Tongue (tissue), 2 donors: ENCODE measurements around the gene MYH15. TPM values are rescaled to one million over a fixed set of nuclear protein-coding genes. Genes with fewer than 3 reads are reported as not detected.
A peak's percentile ranks its signal among the peaks of the same experiment; 100 is the strongest.

Experiments
- DNase-seq: peaks from one replicate; pipeline ENCODE4 v3.0.0-alpha.2; 2015
- total RNA-seq: library from RNA; depleted of rRNA; stranded (reverse); fragments of >200 nt; gene quantifications from one replicate; pipeline ENCODE4 v1.2.3, GENCODE V29; 2014

Gene MYH15
- total RNA-seq, 1 donor from 2014 or later = 0.82 TPM

DNA sequence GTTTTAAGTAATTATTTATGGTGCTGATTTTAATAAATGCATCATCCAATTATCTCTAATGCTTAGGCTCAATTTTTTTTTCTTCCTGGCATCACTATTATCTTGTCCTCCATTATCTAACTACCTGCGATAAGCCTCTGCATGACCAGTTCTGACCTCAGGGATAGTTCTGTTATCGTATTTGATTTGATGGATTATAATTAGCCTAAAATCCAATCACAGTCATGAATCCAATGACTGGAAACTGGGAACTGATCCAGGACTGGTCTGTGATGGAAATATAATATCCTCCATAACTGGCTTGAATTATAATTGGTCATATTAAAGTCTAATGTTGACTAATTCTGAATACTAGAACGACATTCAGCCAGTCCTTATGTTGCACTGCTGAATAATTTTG, 1.1 kb downstream of the MYH15 start:
- DNase-seq = no peak

DNA sequence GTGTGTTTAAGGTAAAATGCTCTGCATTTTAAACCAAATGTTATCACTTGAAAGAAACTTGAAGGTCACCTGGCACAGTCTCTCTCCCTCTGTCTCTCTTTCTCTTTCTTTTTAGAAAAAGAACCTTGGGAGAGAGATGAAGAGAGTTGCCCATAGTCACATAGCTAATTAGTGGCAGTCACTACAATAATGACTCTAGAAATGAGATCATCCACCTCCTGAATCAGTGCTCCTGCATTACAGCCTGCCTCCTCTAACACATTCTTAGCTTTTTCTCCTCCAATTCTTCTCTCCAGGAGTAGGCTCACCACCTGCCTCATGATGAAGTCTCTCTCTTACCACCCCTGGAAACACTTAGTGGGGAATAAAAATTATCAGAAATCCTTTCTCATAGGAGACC, 2.5 kb downstream of the MYH15 start:
- DNase-seq = no peak

DNA sequence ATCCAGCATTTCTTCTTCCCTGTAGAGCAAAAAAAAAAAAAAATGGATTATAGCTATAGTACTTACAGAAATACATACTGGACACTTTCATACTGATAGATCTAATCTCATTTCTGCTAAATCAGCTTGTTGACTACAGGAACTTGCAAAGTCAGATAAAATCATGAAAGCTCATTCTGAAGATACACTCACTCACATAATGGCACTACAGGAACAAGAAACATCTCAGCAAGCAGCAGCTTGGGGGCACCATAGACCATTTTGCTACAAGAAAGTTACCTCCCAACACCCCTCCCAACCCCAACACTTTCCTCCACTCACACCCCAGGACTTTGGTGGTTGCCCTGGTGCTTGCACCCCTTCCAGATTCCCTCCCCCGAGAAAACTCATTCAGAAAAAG, 4.6 kb downstream of the MYH15 start:
- no peak for DNase-seq

DNA sequence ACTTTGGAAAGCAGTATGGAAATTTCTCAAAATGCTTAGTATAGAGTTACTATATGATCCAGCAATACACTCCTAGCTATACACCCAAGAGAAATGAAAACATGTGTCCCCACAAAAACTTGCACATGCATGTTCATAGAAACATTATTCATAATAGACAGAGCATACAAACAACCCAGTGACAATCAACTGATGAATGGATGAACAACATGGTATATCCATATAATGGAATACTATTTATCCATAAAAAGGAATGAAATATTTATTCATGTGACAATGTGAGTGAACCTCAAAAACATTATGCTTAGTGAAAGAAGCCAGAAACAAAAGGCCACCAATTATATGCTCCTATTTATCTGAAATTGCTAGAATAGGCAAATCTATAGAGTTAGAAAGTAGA, 6.7 kb downstream of the MYH15 start:
- no peak for DNase-seq

DNA sequence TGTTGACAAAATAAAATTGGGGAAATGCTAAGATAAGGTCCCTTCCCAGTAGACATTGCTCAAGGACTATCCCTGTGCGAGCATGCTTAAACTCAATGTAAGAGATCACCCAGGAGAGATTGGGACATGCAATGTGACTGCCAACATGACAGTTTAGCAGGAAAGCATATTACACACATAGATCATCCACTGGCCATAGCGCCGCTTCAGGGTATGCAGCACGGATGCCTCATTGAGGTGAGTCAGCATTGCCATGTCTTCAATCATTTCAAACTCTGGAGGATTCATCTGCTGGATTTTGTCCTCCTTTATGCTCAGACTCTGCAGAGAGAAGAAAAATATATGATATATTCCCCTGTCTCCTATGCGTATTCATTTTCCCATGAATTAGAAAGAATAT, 8.9 kb downstream of the MYH15 start:
- DNase-seq = no peak

DNA sequence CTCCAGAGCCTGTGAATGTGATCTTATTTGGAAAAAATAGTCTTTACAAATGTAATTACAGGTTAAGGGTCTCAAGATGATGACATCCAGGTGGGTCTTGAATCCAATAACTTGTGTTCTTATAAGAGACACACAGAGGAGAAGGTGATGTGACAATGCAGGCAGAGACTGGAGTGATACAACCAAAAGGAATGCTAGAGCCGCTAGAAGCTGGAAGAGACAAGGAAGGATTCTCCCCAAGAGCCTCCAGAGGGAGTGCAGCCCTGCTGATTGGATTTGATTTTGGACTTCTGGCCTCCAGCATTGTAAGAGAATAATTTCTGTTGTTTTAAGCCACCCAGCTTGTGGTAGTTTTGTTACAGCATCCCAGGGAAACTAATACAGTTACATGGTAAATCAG, 9.7 kb downstream of the MYH15 start:
- no peak for DNase-seq

DNA sequence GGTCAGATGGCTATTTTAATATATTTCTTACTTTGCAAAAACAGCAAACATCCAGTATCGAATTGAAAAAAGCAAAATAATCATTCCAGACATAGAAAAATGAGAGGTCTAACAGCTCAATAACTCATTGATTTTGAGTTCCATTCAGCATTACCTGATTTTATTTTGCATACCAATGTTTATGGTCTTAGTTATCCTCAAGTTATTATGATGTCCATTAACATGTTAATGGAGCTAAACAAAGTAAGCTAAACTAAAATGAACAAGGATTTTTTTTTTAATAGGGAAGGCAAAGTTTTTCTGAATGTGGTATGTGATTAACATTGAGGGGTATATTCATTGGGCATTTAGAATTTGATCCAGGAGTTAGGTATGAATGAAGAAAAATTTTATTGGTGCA, 13.1 kb downstream of the MYH15 start:
- DNase-seq = no peak

DNA sequence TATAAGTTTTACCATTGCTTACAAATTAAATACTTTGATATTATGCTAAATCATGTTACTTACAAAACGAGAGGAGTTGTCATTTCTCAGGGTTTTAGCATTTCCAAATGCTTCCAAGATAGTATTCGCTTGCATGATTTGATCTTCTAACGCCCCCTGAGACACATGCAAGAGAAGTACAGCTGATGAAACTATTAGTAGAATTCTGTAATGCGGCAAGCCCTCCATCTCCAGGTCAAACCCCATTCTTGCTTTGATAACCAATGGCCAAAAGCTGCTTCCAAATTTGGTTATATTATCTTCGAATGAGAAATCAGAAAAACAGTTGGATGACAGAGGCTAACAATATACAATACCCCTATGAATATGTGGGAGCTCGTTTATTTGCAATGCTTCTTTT, 14.7 kb downstream of the MYH15 start:
- DNase-seq = no peak

DNA sequence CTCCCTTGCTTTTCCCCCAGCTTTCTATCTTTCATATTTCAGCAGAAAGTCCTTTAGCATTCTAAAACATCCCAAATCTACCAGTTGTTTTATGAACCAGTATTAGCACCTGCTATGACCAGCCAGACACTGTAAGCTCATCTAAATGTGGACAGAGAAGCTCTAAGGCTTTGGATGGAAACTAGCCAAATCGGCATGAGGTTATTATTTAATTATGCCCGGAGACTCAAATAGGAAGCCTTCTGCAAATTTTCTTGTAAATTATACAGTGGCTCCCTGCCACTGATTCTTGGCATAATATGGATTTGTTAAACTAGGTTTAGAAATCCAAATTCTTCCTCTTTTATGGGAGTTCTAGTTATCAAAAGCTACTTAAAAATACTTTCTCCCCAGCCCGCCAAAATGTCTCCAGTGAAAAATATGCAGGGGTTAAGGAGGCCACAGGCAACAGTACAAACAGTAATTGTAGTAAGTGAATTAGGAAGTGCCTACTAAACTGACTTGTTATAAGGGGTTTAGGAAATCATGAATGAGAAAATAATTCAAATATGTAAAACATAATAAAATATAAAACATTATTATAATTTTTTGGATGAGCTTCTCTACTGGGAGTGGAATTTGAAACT, 15.4 kb downstream of the MYH15 start:
- DNase-seq = peak; percentile 32

DNA sequence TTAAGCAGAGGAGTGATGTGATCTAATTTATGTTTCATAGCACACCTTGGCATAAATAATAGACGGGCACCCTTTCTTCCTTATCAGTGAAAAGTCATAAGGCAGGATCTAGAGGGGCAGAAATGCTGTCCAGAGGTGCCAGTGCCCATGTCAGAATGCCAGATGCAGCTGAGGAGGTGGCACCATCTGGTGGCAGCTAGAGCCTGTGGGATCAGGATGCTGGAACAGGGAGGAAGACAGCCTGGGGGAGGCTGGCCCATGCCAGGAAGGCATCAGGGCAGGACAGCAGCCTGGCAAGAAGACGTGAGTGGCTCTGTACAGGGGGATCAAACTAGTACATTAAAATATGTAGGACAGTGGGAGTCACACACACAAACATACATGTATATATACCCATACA, 16.5 kb downstream of the MYH15 start:
- no peak for DNase-seq

DNA sequence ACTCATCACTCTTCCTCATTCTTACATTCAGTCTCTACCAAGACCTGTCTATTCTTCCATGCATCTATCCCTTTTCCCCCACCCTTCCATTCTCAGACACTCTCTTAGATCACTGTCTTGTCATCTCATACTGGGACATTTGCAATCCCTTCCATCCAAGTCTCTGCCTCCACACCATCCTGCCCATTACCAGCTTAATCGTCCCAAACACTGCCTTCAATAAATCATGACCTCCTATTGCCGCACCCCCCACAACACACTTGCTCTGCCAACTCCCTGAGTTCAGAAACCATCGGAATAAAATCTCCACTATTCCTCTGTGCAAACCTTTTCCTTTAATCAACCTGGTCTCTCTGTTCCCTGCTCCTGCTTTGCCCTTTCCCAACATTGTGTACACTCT, 18.9 kb downstream of the MYH15 start:
- no peak for DNase-seq

DNA sequence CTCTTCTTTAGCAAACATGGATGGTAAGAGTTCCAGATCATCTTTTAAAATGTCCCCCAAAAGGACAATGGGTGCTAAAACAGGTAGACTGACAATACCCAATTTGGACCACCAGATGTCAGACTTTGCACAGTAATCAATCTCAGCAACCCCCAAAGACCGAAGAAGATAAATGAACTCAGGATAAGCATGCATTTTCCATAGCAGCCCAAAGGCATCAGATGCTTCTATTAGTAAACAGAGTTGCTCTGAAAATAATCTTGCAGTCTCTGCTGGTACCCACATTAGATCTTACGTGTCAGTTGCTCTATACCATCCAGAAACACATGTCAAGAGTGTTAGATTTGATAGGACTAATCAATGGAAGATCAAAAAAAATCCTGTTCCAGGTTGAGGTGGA, 20.6 kb downstream of the MYH15 start:
- peak; percentile 71 for DNase-seq

DNA sequence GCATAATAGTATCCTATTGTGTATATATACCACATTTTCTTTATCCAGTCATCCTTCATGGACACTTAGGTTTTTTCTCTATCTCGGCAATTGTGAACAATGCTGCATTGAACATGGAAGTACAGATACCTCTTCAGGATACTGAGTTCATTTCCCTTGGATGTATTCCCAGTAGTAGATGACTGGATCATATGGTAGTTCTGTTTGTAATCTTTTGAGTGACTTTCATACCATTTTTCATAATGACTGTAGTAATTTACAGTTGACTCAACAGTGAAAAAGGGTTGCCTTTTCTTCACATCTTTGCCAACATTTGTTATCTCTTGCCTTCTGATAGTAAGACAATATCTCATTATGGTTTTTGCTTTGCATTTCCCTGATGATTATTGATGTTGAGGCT, 21.8 kb downstream of the MYH15 start:
- DNase-seq = no peak

DNA sequence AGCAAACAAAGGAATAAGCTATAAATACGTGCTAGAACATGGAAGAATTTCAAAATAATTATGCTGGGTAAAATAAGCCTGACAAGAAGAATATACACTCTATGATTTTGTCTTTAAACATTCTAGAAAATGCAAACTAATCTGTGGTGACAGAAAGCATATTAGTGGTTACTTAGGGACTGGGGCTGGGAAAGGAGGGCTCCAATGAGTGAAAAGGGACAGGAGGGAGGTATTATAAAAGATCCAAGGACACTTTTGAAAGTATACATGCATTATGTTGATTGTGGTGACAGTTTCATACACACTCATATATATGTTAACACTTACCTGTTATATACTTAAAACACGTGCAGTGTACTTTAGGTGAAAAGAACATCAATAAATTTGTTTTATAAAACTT, 23.0 kb downstream of the MYH15 start:
- DNase-seq = no peak

DNA sequence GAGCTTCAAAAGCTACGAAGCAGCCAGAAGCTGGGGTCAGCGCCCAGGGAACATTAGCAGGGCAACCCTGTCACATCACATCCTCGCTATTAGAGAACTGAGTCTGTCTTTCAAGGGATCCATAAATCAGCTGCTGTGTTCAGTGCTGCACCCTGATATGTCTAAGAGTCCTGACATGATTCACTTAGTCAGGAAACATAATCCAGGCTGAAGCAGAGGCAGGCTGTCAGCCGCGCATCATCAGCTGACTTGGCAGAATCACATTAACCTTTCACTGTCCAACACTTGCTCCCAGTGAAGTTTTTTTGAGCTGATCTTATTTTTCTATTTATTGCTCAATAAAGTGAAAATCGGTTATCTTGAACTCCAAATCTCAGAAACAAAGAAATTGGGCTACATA, 23.5 kb downstream of the MYH15 start:
- DNase-seq = peak; percentile 50

DNA sequence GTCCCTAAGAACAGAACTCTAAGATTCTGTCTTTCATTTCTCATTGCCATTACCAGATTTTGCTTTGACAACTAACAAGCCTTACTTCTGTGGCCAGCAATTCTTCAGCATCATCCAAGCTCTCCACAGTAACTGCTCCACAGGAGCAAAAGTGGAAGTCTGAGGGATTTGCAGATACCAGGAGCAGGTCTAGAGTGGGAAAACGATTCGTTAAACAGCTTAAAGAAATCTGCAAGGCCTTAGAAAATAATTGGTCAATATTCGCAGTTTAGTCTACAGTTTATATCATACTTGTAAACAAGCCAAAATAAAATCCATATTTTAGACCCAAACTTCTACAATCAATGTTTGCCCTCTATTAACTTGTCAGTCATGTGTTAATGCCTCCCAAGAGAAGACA, 24.1 kb downstream of the MYH15 start:
- no peak for DNase-seq

DNA sequence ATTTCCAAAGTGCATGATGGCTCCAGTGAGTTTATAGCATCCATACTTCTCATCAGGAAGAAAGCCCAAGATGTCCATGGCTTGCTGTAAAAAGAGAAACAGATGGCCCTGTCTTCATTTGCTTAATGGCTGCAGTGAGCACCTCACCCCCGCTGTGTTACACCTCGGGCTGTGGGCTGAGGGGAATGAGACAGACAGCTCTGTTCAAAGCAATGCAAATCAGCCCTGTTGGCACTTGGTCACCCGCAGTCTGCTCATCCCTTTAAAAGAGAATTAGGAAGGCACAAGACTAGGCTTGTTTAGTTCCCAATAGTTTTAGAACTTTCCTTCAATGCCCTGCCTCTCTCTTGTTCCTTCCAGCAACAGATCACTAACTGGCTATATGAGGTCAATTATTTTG, 25.2 kb downstream of the MYH15 start:
- DNase-seq = no peak

DNA sequence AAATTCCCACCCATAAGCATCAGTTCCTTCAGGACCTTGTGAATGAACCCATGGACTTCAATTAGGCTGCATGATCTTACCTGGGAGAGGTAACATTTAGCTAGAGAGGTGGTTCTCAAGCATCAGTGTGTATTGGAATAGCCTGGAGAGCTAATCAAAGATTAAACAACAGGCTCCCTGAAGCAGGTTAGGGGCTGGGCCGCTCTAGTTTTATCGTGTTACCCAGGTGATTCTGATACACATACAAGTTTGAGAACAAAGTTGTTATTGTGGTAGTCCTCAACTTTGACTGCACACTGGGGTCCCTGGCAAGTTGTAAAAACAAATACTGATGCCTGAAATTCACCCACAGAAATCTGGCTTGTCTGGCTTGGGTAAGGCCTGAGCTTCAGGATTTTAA, 31.2 kb downstream of the MYH15 start:
- no peak for DNase-seq

DNA sequence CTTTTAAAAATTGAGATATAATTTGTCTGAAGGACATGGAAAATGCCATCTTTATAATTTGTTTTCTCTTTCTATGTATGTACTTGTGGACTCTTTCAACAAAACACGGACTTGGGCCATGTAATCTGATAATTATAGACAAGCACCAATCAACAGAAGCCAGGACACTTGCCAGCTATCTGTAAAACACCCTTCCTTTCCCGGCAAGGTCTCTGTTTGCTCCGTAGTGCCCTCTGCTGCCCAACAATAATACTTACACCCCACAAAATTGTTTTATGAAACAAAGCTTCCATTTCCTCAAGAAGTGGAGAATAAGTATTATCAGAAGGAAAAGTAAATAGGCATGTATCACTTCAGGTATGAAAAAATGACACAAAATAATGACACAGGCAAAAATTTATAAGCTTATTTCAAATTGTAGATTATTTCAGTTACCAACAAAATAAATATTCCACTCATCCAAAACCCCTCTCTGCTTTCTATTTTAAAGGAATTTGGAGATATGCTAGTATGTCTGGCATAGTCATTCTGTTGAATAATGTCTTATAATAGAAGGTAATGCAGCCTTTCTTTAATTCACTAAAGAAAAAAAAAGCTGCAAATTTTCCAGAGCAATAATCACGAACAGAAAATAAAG, 32.8 kb downstream of the MYH15 start:
- DNase-seq = peak; percentile 82

DNA sequence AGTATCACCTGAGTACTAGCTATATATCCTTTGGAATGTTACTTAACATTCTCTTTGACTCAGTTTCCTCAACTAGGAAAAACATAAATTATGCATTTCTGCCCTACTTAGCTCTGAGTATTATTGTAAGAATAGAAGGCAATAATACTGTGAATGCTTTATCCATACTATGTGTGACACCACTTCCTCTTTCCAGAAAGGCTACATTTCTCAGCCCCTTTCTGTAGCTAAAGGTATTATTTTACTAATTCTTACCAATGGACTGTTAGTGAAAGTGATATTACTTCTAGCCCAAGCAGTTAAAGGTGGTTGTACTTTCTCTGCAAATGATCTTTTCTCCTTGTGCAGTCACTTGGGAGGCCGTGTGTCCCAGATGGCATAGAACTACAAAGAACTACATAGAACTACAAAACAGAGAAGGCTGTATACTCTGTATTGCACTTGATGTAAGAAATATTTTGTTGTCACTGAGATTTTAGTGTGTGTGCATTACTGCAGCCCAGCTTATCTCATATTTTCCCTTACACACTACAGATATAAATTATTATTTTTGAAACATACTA, 35.1 kb downstream of the MYH15 start:
- no peak for DNase-seq

DNA sequence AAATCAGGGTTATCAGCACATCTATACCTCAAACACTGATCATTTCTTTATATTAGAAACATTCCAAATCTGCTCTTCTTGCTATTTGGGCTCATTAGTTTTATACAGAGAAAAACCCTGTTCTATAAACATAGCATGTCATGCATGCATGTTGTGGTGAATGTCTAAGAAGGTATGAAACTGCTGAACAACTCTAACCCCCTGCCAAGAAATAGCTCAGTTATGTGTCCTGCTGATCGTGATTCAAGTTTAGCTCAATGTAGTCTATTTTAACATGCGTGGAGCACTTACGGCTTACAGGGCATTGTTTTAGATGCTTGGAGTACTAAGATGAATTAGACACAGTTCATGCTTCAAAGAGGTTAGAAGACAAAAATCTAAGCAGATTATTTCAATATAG, 35.8 kb downstream of the MYH15 start:
- no peak for DNase-seq

DNA sequence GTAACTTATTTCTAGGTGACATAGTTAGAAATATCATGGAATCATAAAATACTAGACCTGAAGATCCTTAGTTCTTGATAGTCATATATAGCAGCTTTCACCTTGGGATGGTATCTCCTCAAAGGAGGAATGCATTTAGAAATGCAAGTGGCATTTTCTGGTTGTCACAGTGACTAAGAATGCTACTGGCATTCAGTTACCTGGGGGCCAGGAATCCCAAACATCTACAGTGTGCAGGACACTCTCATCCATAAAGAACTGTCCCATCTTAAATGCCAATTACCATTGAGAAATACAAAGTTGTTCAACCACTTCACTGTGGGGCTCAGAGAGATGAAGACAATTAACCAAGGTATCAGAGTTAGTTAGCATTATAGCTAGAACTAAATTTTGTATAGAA, 36.7 kb downstream of the MYH15 start:
- DNase-seq = no peak

DNA sequence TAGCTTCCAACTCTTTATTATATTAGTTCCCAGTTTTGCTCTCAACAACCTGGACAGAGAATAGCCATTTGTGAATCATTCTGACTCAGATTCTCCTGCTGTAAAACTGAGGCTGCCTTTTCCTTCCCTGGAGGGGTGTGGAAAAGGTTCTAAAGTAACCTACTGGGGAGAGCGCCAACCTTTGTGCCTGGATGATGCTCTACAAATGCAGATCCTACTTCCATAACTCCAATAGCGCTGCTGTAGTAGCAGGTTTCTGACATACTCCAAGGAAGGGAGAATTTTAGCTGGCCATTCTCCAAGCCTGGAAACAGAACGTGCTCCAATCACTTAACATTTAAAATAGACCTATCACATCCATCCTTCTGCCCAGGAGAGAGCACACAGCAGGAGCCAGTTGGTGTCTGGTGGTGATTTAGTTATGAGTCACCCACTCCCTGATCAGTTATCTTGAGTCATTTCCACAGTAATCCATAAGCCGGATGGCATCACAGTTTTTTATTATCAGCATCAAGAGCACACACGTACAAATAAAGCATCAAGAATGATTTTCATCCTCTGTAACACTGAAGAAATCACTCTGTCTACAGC, 38.3 kb downstream of the MYH15 start:
- DNase-seq = no peak

DNA sequence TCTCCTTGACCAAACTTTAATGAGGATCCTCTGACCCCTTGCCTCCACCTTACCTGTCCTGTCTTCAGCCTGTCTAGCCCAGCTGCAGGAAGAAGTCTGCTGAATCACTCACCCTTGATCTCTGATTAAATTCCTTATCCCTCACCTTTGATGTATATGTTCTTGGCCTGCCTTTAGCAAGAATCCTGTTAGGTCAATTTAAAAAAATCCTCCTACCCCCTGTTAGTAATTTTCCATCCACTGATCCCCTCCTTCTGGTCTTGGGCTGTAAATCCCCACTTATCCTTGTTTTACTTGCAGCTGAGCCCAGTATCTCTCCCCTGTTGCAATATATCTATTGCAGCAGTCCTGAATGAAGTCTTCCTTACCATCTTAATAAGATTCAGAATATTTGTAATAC, 39.0 kb downstream of the MYH15 start:
- no peak for DNase-seq
